HepG2 (cell line): ENCODE measurements around the gene ATG7. TPM values are rescaled to one million over a fixed set of nuclear protein-coding genes. Genes with fewer than 3 reads are reported as not detected.
A peak's percentile ranks its signal among the peaks of the same experiment; 100 is the strongest.

Experiments
- ADNP ChIP-seq: sonication (generic); formaldehyde crosslinking; IDR thresholded peaks from 2 replicates; pipeline ENCODE4 v1.4.0; 2020; ENCODE audit warnings: missing genetic modification reagents
- HES4 ChIP-seq: sonication (generic); formaldehyde crosslinking; IDR thresholded peaks from 2 replicates; pipeline ENCODE4 v1.9.0; 2021; ENCODE audit warnings: mild to moderate bottlenecking, missing genetic modification reagents, borderline replicate concordance
- HMGXB4 ChIP-seq, 2 experiments: sonication (generic) in 1 of 2; formaldehyde crosslinking in 1 of 2; IDR thresholded peaks; 2 replicates each; pipeline versions ENCODE4 v1.4.0 to v1.6.1; 2018 to 2020; ENCODE audit warnings: missing genetic modification reagents in 2 of 2, borderline replicate concordance in 1 of 2, low read depth in 1 of 2, mild to moderate bottlenecking in 1 of 2, missing biosample characterization in 1 of 2
- HNF4G ChIP-seq, 2 experiments: sonication (generic) in 1 of 2; formaldehyde crosslinking in 1 of 2; IDR thresholded peaks; 2 replicates each; pipeline versions ENCODE4 v1.4.0 to v1.6.1; 2011 to 2020; ENCODE audit warnings: borderline replicate concordance in 2 of 2, low read depth in 2 of 2, mild to moderate bottlenecking in 2 of 2, low read length in 1 of 2, missing genetic modification reagents in 1 of 2, moderate library complexity in 1 of 2
- IRF2 ChIP-seq: IDR thresholded peaks from 2 replicates; pipeline ENCODE4 v1.6.1; 2018; ENCODE audit warnings: missing genetic modification reagents, missing compliant biosample characterization
- KDM1A ChIP-seq: IDR thresholded peaks from 2 replicates; pipeline ENCODE4 v1.6.1; 2016; ENCODE audit warnings: missing compliant biosample characterization
- PHF20 ChIP-seq: sonication (generic); formaldehyde crosslinking; IDR thresholded peaks from 2 replicates; pipeline ENCODE4 v1.5.0; 2020; ENCODE audit warnings: mild to moderate bottlenecking, missing genetic modification reagents
- SIX1 ChIP-seq: sonication (generic); formaldehyde crosslinking; IDR thresholded peaks from 2 replicates; pipeline ENCODE4 v1.4.0; 2020; ENCODE audit warnings: missing genetic modification reagents, borderline replicate concordance
- SRSF1 ChIP-seq: fragments of 200-400 bp; formaldehyde crosslinking; optimal IDR thresholded peaks from 2 replicates; pipeline ENCODE3; 2017; ENCODE audit warnings: mild to moderate bottlenecking, low read depth, low read length, moderate library complexity
- STAG1 ChIP-seq: sonication (generic); formaldehyde crosslinking; IDR thresholded peaks from 2 replicates; pipeline ENCODE4 v1.4.0; 2020; ENCODE audit warnings: missing genetic modification reagents
- TEAD2 ChIP-seq: sonication (generic); formaldehyde crosslinking; IDR thresholded peaks from 2 replicates; pipeline ENCODE4 v1.9.0; 2021; ENCODE audit warnings: missing genetic modification reagents
- U2AF2 ChIP-seq: fragments of 200-400 bp; formaldehyde crosslinking; IDR thresholded peaks from 2 replicates; pipeline ENCODE4 v1.6.1; 2017; ENCODE audit warnings: low read depth, mild to moderate bottlenecking, low read length
- ZBED4 ChIP-seq: sonication (generic); formaldehyde crosslinking; IDR thresholded peaks from 2 replicates; pipeline ENCODE4 v1.4.0; 2020; ENCODE audit warnings: missing genetic modification reagents, borderline replicate concordance
- ZBTB1 ChIP-seq: sonication (generic); formaldehyde crosslinking; IDR thresholded peaks from 2 replicates; pipeline ENCODE4 v1.4.0; 2020; ENCODE audit warnings: missing genetic modification reagents, borderline replicate concordance
- ZFP36 ChIP-seq: fragments of 150-350 bp; IDR thresholded peaks from 2 replicates; pipeline ENCODE4 v1.6.1; 2018; ENCODE audit warnings: borderline replicate concordance, low read length, low read depth; ENCODE audit not compliant: partially characterized antibody
- ZNF329 ChIP-seq: sonication (generic); formaldehyde crosslinking; IDR thresholded peaks from 2 replicates; pipeline ENCODE4 v1.9.0; 2021; ENCODE audit warnings: low read depth, mild to moderate bottlenecking, missing genetic modification reagents
- ZNF687 ChIP-seq: sonication (generic); formaldehyde crosslinking; IDR thresholded peaks from 2 replicates; pipeline ENCODE4 v1.5.1; 2020; ENCODE audit warnings: mild to moderate bottlenecking, missing genetic modification reagents, moderate library complexity
- ZNF772 ChIP-seq: sonication (generic); formaldehyde crosslinking; IDR thresholded peaks from 2 replicates; pipeline ENCODE4 v1.5.0; 2020; ENCODE audit warnings: mild to moderate bottlenecking, missing genetic modification reagents
- ZNF839 ChIP-seq: sonication (generic); formaldehyde crosslinking; IDR thresholded peaks from 2 replicates; pipeline ENCODE4 v1.4.0; 2020; ENCODE audit warnings: missing genetic modification reagents, mild to moderate bottlenecking, borderline replicate concordance
- polyA plus RNA-seq, 8 experiments: library from polyadenylated mRNA; depleted of rRNA in 3 of 8; stranded (reverse) in 7 of 8; unstranded in 1 of 8; fragments of >200 nt; fragmentation: Illumina TruSeq in 4 of 8; extraction: Trizol in 4 of 8; gene quantifications; 2 replicates each; pipeline versions ENCODE4 v1.2.1 to v1.2.3, GENCODE V29; 2011 to 2016; ENCODE audit warnings: low read depth in 4 of 8, missing spikeins in 1 of 8, mixed read lengths in 1 of 8; ENCODE audit not compliant: insufficient read depth in 1 of 8
- total RNA-seq, 5 experiments: library from RNA; depleted of rRNA; stranded (reverse); fragments of >200 nt; fragmentation: Illumina TruSeq; extraction: Trizol; gene quantifications; 2 replicates each; pipeline ENCODE4 v1.2.3, GENCODE V29; 2016; ENCODE audit warnings: low read depth in 1 of 5

The ATG7 gene
- total and polyA plus RNA-seq, 2 of the 13 experiments (the other 11 are each of a cell fraction or from before 2014, with no cell fraction given) = 7.8 to 22.1 TPM

- TF ChIP-seq HES4 (CRISPR knock-in tag) (no peak), PHF20 (CRISPR knock-in tag) (no peak), ADNP (CRISPR knock-in tag) (no peak), IRF2 (peak; percentile 31; the same call in 1 of the 2 replicates), ZNF839 (CRISPR knock-in tag) (no peak), SRSF1 (no peak), ZBED4 (CRISPR knock-in tag) (no peak), ZNF687 (CRISPR knock-in tag) (peak; percentile 52), ZFP36 (no peak), SIX1 (CRISPR knock-in tag) (no peak; the same call in 1 of the 2 replicates), HNF4G (IDR thresholded peaks at IDR 0.05; ENCODE audit: borderline replicate concordance, low read depth, low read length) (0 out of 2 replicates have a peak, but pooled peaks have one; percentile 13), HNF4G (CRISPR knock-in tag; IDR thresholded peaks at IDR 0.05; ENCODE audit: borderline replicate concordance, low read depth) (no peak), KDM1A (CRISPR knock-in tag) (no peak), ZBTB1 (CRISPR knock-in tag) (no peak), U2AF2 (no peak), ZNF329 (CRISPR knock-in tag) (no peak), HMGXB4 (CRISPR knock-in tag; IDR thresholded peaks at IDR 0.05; ENCODE audit: borderline replicate concordance in 1 of 2, low read depth in 1 of 2) (no peak), TEAD2 (CRISPR knock-in tag) (no peak), STAG1 (CRISPR knock-in tag) (no peak), ZNF772 (no peak)
These were observed 321.3 kb downstream of the ATG7 start (continued) for GRCh38 chr3:11593318-11594034.
